Peyer's patch (tissue), 4 donors: ENCODE measurements around the gene SERGEF. TPM values are rescaled to one million over a fixed set of nuclear protein-coding genes. Genes with fewer than 3 reads are reported as not detected.

Source experiments
- DNase-seq, 3 donors: peaks; one replicate each; pipeline ENCODE4 v3.0.0-alpha.2; 2017 to 2019
- H3K27ac ChIP-seq, 4 donors: fragments of 200-600 bp; sonication (generic); one replicate each; pipeline ENCODE4 v1.5.1; 2016 to 2019
- H3K27me3 ChIP-seq, 2 donors: fragments of 200-600 bp; sonication (generic); one replicate each; pipeline ENCODE4 v1.5.1; 2019
- H3K36me3 ChIP-seq, 3 donors: fragments of 200-600 bp; sonication (generic); one replicate each; pipeline ENCODE4 v1.5.1; 2016 to 2019
- H3K4me1 ChIP-seq, 4 donors: fragments of 200-600 bp; sonication (generic); one replicate each; pipeline ENCODE4 v1.5.1; 2016 to 2019
- H3K4me3 ChIP-seq, 4 donors: fragments of 200-600 bp; sonication (generic); 1 replicate in 3 of 4; 2 replicates in 1 of 4; pipeline ENCODE4 v1.5.1; 2016 to 2019; ENCODE audit warnings: mild to moderate bottlenecking in 1 of 4
- H3K9me3 ChIP-seq, 4 donors: fragments of 200-600 bp; sonication (generic); one replicate each; pipeline ENCODE4 v1.5.1; 2016 to 2019; ENCODE audit warnings: mild to moderate bottlenecking in 1 of 4
- POLR2A ChIP-seq, 2 donors: fragments of 450-650 bp; IDR thresholded peaks; one replicate each; pipeline ENCODE4 v1.5.1; 2017; ENCODE audit warnings: antibody characterized with exemption in 2 of 2, mild to moderate bottlenecking in 2 of 2, moderate library complexity in 2 of 2
- total RNA-seq, 4 donors: library from RNA; depleted of rRNA; stranded (reverse); fragments of >200 nt; gene quantifications; one replicate each; pipeline ENCODE4 v1.1.0, GENCODE V29; 2016
- TF ChIP-seq, protein P1 (sequence below), 6 experiments: fragments of 450-650 bp in 4 of 6; fragments of 200-600 bp in 2 of 6; sonication (generic) in 1 of 6; IDR thresholded peaks; one replicate each; pipeline ENCODE4 v1.5.1; 2017 to 2019; ENCODE audit warnings: antibody characterized with exemption in 6 of 6, mild to moderate bottlenecking in 3 of 6, moderate library complexity in 1 of 6

SERGEF gene
- total RNA-seq, 4 donors from 2014 or later = 19.4 to 40.4 (median 27.7) TPM

GRCh38 chr11:17745023-17745772, 267.6 kb downstream of the SERGEF start:
- peak in 1 of 3 donors; percentile 22 for DNase-seq
- no peak overlapping the region for H3K27ac ChIP-seq
- TF ChIP-seq POLR2A (IDR thresholded peaks at IDR 0.05) = no peak
- TF ChIP-seq, protein P1, sequence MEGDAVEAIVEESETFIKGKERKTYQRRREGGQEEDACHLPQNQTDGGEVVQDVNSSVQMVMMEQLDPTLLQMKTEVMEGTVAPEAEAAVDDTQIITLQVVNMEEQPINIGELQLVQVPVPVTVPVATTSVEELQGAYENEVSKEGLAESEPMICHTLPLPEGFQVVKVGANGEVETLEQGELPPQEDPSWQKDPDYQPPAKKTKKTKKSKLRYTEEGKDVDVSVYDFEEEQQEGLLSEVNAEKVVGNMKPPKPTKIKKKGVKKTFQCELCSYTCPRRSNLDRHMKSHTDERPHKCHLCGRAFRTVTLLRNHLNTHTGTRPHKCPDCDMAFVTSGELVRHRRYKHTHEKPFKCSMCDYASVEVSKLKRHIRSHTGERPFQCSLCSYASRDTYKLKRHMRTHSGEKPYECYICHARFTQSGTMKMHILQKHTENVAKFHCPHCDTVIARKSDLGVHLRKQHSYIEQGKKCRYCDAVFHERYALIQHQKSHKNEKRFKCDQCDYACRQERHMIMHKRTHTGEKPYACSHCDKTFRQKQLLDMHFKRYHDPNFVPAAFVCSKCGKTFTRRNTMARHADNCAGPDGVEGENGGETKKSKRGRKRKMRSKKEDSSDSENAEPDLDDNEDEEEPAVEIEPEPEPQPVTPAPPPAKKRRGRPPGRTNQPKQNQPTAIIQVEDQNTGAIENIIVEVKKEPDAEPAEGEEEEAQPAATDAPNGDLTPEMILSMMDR (IDR thresholded peaks at IDR 0.05) = no peak

GRCh38 chr11:17744151-17744940, 268.5 kb downstream of the SERGEF start:
- Histone ChIP-seq H3K36me3 (no peaks in the 10 kb centered on the region), H3K4me1 (no peaks in the 10 kb centered on the region), H3K27ac (no peak overlapping the region), H3K9me3 (no peaks in the 10 kb centered on the region), H3K27me3 (no peaks in the 10 kb centered on the region), H3K4me3 (no peak overlapping the region)
- peak in 1 of 3 donors; percentile 26 for DNase-seq
- TF ChIP-seq, protein P1 (IDR thresholded peaks at IDR 0.05) = no peak
- no peak for TF ChIP-seq POLR2A (IDR thresholded peaks at IDR 0.05)

More at GRCh38 chr11:17745023-17745772, 267.6 kb downstream of the SERGEF start:
- Histone ChIP-seq H3K36me3 (no peaks in the 10 kb centered on the region), H3K4me3 (no peak overlapping the region), H3K4me1 (no peaks in the 10 kb centered on the region), H3K9me3 (no peaks in the 10 kb centered on the region), H3K27me3 (no peaks in the 10 kb centered on the region)

- TF ChIP-seq POLR2A (IDR thresholded peaks at IDR 0.05) = no peak
- TF ChIP-seq, protein P1 (IDR thresholded peaks at IDR 0.05) = no peak
- no peak overlapping the region for H3K27ac ChIP-seq
- no peaks in the 10 kb centered on the region for H3K9me3 ChIP-seq
- DNase-seq = no peak
- no peaks in the 10 kb centered on the region for H3K4me1 ChIP-seq
- H3K27me3 ChIP-seq = no peaks in the 10 kb centered on the region
- no peaks in the 10 kb centered on the region for H3K36me3 ChIP-seq
- H3K4me3 ChIP-seq = no peak overlapping the region
Observed at GRCh38 chr11:17743808-17744119, 269.1 kb downstream of the SERGEF start.

GRCh38 chr11:17743026-17743807, 269.6 kb downstream of the SERGEF start:
- H3K4me3 ChIP-seq = no peak overlapping the region
- H3K36me3 ChIP-seq = no peaks in the 10 kb centered on the region
- no peaks in the 10 kb centered on the region for H3K27me3 ChIP-seq
- no peaks in the 10 kb centered on the region for H3K9me3 ChIP-seq
- peak in 1 of 3 donors; percentile 33 for DNase-seq
- no peak overlapping the region for H3K27ac ChIP-seq
- TF ChIP-seq, protein P1 (IDR thresholded peaks at IDR 0.05) = no peak
- no peaks in the 10 kb centered on the region for H3K4me1 ChIP-seq

GRCh38 chr11:17742019-17742418, 270.8 kb downstream of the SERGEF start:
- H3K27me3 ChIP-seq = peaks cover 0 to 6% of the 10 kb centered on the region in 2 donors
- no peak overlapping the region for H3K4me3 ChIP-seq
- H3K4me1 ChIP-seq = no peaks in the 10 kb centered on the region
- no peak for TF ChIP-seq POLR2A (IDR thresholded peaks at IDR 0.05)
- TF ChIP-seq, protein P1 (IDR thresholded peaks at IDR 0.05) = no peak
- H3K36me3 ChIP-seq = no peaks in the 10 kb centered on the region
- H3K9me3 ChIP-seq = no peaks in the 10 kb centered on the region
- DNase-seq = no peak
- H3K27ac ChIP-seq = no peak overlapping the region
